Measurements from ENCODE around the gene KDF1. TPM values are rescaled to one million over a fixed set of nuclear protein-coding genes. Genes with fewer than 3 reads are reported as not detected.

The KDF1 gene
- total and polyA plus RNA-seq, 2 of the 13 experiments (the other 11 are each of a cell fraction or from before 2014, with no cell fraction given), result 1.9 to 4.9 TPM

GRCh38 chr1:26959722-26960624 is at the start of gene KDF1 (continued):
- no peak for TF ChIP-seq SIX4 (CRISPR knock-in tag; IDR thresholded peaks at IDR 0.05)
- TF ChIP-seq ZNF329 (CRISPR knock-in tag; IDR thresholded peaks at IDR 0.05; ENCODE audit: low read depth), result no peak; the same call in 1 of the 2 replicates
- TF ChIP-seq ZNF280D (CRISPR knock-in tag; IDR thresholded peaks at IDR 0.05), result no peak
- no peak for TF ChIP-seq CCDC6 (CRISPR knock-in tag; IDR thresholded peaks at IDR 0.05)
- TF ChIP-seq TCF7L2 (IDR thresholded peaks at IDR 0.05; ENCODE audit: low read depth, low read length), result no peak
- TF ChIP-seq AHDC1 (CRISPR knock-in tag; IDR thresholded peaks at IDR 0.05; ENCODE audit: borderline replicate concordance), result no peak
- TF ChIP-seq TAF1 (CRISPR knock-in tag; IDR thresholded peaks at IDR 0.05), result no peak; the same call in 1 of the 2 replicates
- TF ChIP-seq MXD1 (CRISPR knock-in tag; IDR thresholded peaks at IDR 0.05), result no peak
- no peak for TF ChIP-seq RORA (CRISPR knock-in tag; IDR thresholded peaks at IDR 0.05)
- TF ChIP-seq AHR (CRISPR knock-in tag; IDR thresholded peaks at IDR 0.05), result peak; percentile 21; the same call in 1 of the 2 replicates
- TF ChIP-seq, protein P1, sequence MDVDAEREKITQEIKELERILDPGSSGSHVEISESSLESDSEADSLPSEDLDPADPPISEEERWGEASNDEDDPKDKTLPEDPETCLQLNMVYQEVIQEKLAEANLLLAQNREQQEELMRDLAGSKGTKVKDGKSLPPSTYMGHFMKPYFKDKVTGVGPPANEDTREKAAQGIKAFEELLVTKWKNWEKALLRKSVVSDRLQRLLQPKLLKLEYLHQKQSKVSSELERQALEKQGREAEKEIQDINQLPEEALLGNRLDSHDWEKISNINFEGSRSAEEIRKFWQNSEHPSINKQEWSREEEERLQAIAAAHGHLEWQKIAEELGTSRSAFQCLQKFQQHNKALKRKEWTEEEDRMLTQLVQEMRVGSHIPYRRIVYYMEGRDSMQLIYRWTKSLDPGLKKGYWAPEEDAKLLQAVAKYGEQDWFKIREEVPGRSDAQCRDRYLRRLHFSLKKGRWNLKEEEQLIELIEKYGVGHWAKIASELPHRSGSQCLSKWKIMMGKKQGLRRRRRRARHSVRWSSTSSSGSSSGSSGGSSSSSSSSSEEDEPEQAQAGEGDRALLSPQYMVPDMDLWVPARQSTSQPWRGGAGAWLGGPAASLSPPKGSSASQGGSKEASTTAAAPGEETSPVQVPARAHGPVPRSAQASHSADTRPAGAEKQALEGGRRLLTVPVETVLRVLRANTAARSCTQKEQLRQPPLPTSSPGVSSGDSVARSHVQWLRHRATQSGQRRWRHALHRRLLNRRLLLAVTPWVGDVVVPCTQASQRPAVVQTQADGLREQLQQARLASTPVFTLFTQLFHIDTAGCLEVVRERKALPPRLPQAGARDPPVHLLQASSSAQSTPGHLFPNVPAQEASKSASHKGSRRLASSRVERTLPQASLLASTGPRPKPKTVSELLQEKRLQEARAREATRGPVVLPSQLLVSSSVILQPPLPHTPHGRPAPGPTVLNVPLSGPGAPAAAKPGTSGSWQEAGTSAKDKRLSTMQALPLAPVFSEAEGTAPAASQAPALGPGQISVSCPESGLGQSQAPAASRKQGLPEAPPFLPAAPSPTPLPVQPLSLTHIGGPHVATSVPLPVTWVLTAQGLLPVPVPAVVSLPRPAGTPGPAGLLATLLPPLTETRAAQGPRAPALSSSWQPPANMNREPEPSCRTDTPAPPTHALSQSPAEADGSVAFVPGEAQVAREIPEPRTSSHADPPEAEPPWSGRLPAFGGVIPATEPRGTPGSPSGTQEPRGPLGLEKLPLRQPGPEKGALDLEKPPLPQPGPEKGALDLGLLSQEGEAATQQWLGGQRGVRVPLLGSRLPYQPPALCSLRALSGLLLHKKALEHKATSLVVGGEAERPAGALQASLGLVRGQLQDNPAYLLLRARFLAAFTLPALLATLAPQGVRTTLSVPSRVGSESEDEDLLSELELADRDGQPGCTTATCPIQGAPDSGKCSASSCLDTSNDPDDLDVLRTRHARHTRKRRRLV (CRISPR knock-in tag; IDR thresholded peaks at IDR 0.05), result peak; percentile 57; the same call in 1 of the 2 replicates
- TF ChIP-seq TBX2 (CRISPR knock-in tag; IDR thresholded peaks at IDR 0.05; ENCODE audit: borderline replicate concordance), result peak; percentile 76
